SK-N-SH (cell line): ENCODE data around the gene FUT7. TPM values are rescaled to one million over a fixed set of nuclear protein-coding genes. Genes with fewer than 3 reads are reported as not detected.

ENCODE experiments used
- CTCF ChIA-PET: fragments of 300-600, 350-600 bp; formaldehyde crosslinking; extraction: SDS; loops from one replicate; lab custom pipeline; 2021; lab: Yijun Ruan, JAX
- POLR2A ChIA-PET: fragments of 350-600 bp; sonication (Branson Sonifier 250); formaldehyde crosslinking; extraction: SDS; loops from one replicate; lab custom pipeline; 2020; ENCODE audit warnings: antibody characterized with exemption, inconsistent platforms; lab: Yijun Ruan, JAX
- DNase-seq: peaks from one replicate; pipeline ENCODE4 v3.0.0; 2012
- H2AFZ ChIP-seq: fragments of 200-600 bp; sonication (generic); 2 replicates; pipeline ENCODE4 v1.8.1; 2016; ENCODE audit warnings: antibody characterized with exemption, mild to moderate bottlenecking, low read depth
- H3F3A ChIP-seq: fragments of 200-600 bp; sonication (generic); replicated peaks from 2 replicates; pipeline ENCODE3; 2016; ENCODE audit warnings: antibody characterized with exemption, mild to moderate bottlenecking; ENCODE audit not compliant: insufficient read depth
- H3K27ac ChIP-seq, 2 experiments: fragments of 200-500 bp in 1 of 2; fragments of 200-600 bp in 1 of 2; sonication (Bioruptor generic) in 1 of 2; sonication (generic), shearing (Covaris generic) in 1 of 2; 2 replicates each; pipeline versions ENCODE4 v1.5.1 to v1.6.1; 2014 to 2016; ENCODE audit warnings: low read depth in 2 of 2, inconsistent platforms in 1 of 2, low read length in 1 of 2, mild to moderate bottlenecking in 1 of 2, mixed read lengths in 1 of 2
- H3K27me3 ChIP-seq: fragments of 200-600 bp; sonication (generic), shearing (Covaris generic); 2 replicates; pipeline ENCODE4 v1.6.1; 2016; ENCODE audit warnings: mixed run types; ENCODE audit not compliant: insufficient read depth
- H3K36me3 ChIP-seq, 2 experiments: fragments of 200-500 bp in 1 of 2; fragments of 200-600 bp in 1 of 2; sonication (Bioruptor generic) in 1 of 2; sonication (generic) in 1 of 2; replicated peaks in 1 of 2; 2 replicates each; pipeline versions ENCODE3 to v1.5.1; 2014 to 2016; ENCODE audit warnings: low read length in 1 of 2, mild to moderate bottlenecking in 1 of 2; ENCODE audit not compliant: insufficient read depth in 2 of 2, control insufficient read depth in 1 of 2
- H3K4me1 ChIP-seq, 2 experiments: fragments of 200-500 bp in 1 of 2; fragments of 200-600 bp in 1 of 2; sonication (Bioruptor generic) in 1 of 2; sonication (generic), shearing (Covaris generic) in 1 of 2; 2 replicates each; pipeline versions ENCODE4 v1.5.1 to v1.6.1; 2014 to 2016; ENCODE audit warnings: low read depth in 1 of 2, low read length in 1 of 2, mixed run types in 1 of 2; ENCODE audit not compliant: insufficient read depth in 2 of 2, control insufficient read depth in 1 of 2
- H3K4me2 ChIP-seq: fragments of 200-600 bp; sonication (generic), shearing (Covaris generic); 2 replicates; pipeline ENCODE4 v1.6.1; 2017; ENCODE audit warnings: mixed run types
- H3K4me3 ChIP-seq, 2 experiments: fragments of 200-500 bp in 1 of 2; fragments of 200-600 bp in 1 of 2; sonication (Bioruptor generic) in 1 of 2; sonication (generic), shearing (Covaris generic) in 1 of 2; 2 replicates each; pipeline versions ENCODE4 v1.5.1 to v1.8.1; 2014 to 2016; ENCODE audit warnings: low read depth in 2 of 2, inconsistent platforms in 1 of 2, low read length in 1 of 2, mild to moderate bottlenecking in 1 of 2, mixed read lengths in 1 of 2, moderate library complexity in 1 of 2
- H3K79me2 ChIP-seq: fragments of 200-600 bp; sonication (generic); 2 replicates; pipeline ENCODE4 v1.8.1; 2017; ENCODE audit warnings: mild to moderate bottlenecking; ENCODE audit not compliant: insufficient read depth
- H3K9ac ChIP-seq: fragments of 200-600 bp; sonication (generic); 2 replicates; pipeline ENCODE4 v1.6.1; 2017; ENCODE audit warnings: mixed run types
- H3K9me2 ChIP-seq: fragments of 200-600 bp; sonication (generic); 2 replicates; pipeline ENCODE4 v1.6.1; 2017; ENCODE audit warnings: mixed run types
- H3K9me3 ChIP-seq: fragments of 200-600 bp; sonication (generic); 2 replicates; pipeline ENCODE4 v1.6.1; 2017; ENCODE audit warnings: mixed run types, mild to moderate bottlenecking, moderate library complexity
- H4K20me1 ChIP-seq: fragments of 200-600 bp; sonication (generic); 2 replicates; pipeline ENCODE4 v1.6.1; 2017; ENCODE audit warnings: mild to moderate bottlenecking, mixed run types; ENCODE audit not compliant: insufficient read depth
- CHD2 ChIP-seq: fragments of 150-350 bp; IDR thresholded peaks from 2 replicates; pipeline ENCODE4 v1.6.1; 2018; ENCODE audit warnings: low read length; ENCODE audit not compliant: partially characterized antibody
- CTCF ChIP-seq: fragments of 200-600 bp; sonication (generic); IDR thresholded peaks from 2 replicates; pipeline ENCODE4 v1.6.1; 2017; ENCODE audit warnings: antibody characterized with exemption, mild to moderate bottlenecking, moderate library complexity
- ELF1 ChIP-seq: IDR thresholded peaks from 2 replicates; pipeline ENCODE4 v1.4.0; 2012
- EP300 ChIP-seq, 2 experiments: IDR thresholded peaks; 2 replicates each; pipeline versions ENCODE4 v1.4.0 to v1.6.1; 2012; ENCODE audit warnings: borderline replicate concordance in 1 of 2, low read depth in 1 of 2, low read length in 1 of 2
- FOXJ3 ChIP-seq: sonication (generic); formaldehyde crosslinking; IDR thresholded peaks from 2 replicates; pipeline ENCODE4 v1.5.1; 2020; ENCODE audit warnings: mild to moderate bottlenecking, missing genetic modification reagents
- GATA2 ChIP-seq: sonication (generic); formaldehyde crosslinking; IDR thresholded peaks from 2 replicates; pipeline ENCODE4 v1.5.0; 2020; ENCODE audit warnings: mild to moderate bottlenecking, missing genetic modification reagents
- JUND ChIP-seq: IDR thresholded peaks from 2 replicates; pipeline ENCODE4 v1.4.0; 2012
- MAX ChIP-seq: IDR thresholded peaks from 2 replicates; pipeline ENCODE4 v1.4.0; 2012; ENCODE audit warnings: low read depth
- MXI1 ChIP-seq: IDR thresholded peaks from 2 replicates; pipeline ENCODE4 v1.6.1; 2012; ENCODE audit warnings: mild to moderate bottlenecking, low read depth, low read length, improper control_type of control experiment
- NFIC ChIP-seq: IDR thresholded peaks from 2 replicates; pipeline ENCODE4 v1.4.0; 2012; ENCODE audit warnings: borderline replicate concordance
- POLR2AphosphoS5 ChIP-seq: IDR thresholded peaks from 2 replicates; pipeline ENCODE4 v1.6.1; 2012; ENCODE audit warnings: low read depth, low read length
- RAD21 ChIP-seq: IDR thresholded peaks from 2 replicates; pipeline ENCODE4 v1.6.1; 2012; ENCODE audit warnings: mild to moderate bottlenecking, low read length
- RCOR1 ChIP-seq: fragments of 150-350 bp; IDR thresholded peaks from 2 replicates; pipeline ENCODE4 v1.6.1; 2017; ENCODE audit warnings: antibody characterized with exemption, low read length
- REST ChIP-seq: IDR thresholded peaks from 2 replicates; pipeline ENCODE4 v1.6.1; 2012; ENCODE audit warnings: mild to moderate bottlenecking, low read depth, low read length, moderate library complexity
- RXRA ChIP-seq: IDR thresholded peaks from 2 replicates; pipeline ENCODE4 v1.4.0; 2012; ENCODE audit warnings: low read depth, mild to moderate bottlenecking, borderline replicate concordance
- SMC3 ChIP-seq: IDR thresholded peaks from 2 replicates; pipeline ENCODE4 v1.6.1; 2012; ENCODE audit warnings: low read depth, low read length, improper control_type of control experiment
- TAF1 ChIP-seq: IDR thresholded peaks from 2 replicates; pipeline ENCODE4 v1.6.1; 2012; ENCODE audit warnings: low read depth, mild to moderate bottlenecking, low read length, moderate library complexity, borderline replicate concordance
- YY1 ChIP-seq: IDR thresholded peaks from 2 replicates; pipeline ENCODE4 v1.4.0; 2012; ENCODE audit warnings: low read depth, mild to moderate bottlenecking
- ZBTB33 ChIP-seq: IDR thresholded peaks from 2 replicates; pipeline ENCODE4 v1.4.0; 2012; ENCODE audit warnings: low read depth, borderline replicate concordance
- WGBS: methylation state at CpG from one replicate; pipeline ENCODE4 v1.1.6; 2017; ENCODE audit warnings: low lambda C conversion rate; 5-methylcytosine and 5-hydroxymethylcytosine counted together
- polyA plus RNA-seq, 3 experiments: library from polyadenylated mRNA; depleted of rRNA; stranded (reverse); fragments of >200 nt; gene quantifications; 2 replicates each; pipeline ENCODE4 v1.2.3, GENCODE V29; 2012

The FUT7 gene
- polyA plus RNA-seq, 1 of the 3 experiments (the other 2 are of a cell fraction), result not detected

GRCh38 chr9:137007816-137008270 is 24.0 kb downstream of the FUT7 start:
- Histone ChIP-seq H3K9ac (no peak overlapping the region), H3K4me2 (no peak overlapping the region), H3K4me1 (no peaks in the 10 kb centered on the region), H4K20me1 (no peaks in the 10 kb centered on the region), H2AFZ (no peak overlapping the region)
- WGBS, result 88% methylated on average over 12 of the region's 13 CpGs
- no peak for TF ChIP-seq TAF1
- 0 out of 2 replicates have a peak, but pooled peaks have one; percentile 12 for TF ChIP-seq RAD21
- TF ChIP-seq, all 33 proteins: peak for 1
- DNase-seq, result peak; percentile 63
- Histone ChIP-seq H3K27ac (no peak overlapping the region; a peak in 1 of 4 replicates), H3K27me3 (no peaks in the 10 kb centered on the region), H3K4me3 (no peak overlapping the region), H3K36me3 (peaks cover 0 to 10% of the 10 kb centered on the region in 2 experiments), H3K79me2 (no peaks in the 10 kb centered on the region), H3F3A (no peaks in the 10 kb centered on the region), H3K9me3 (no peaks in the 10 kb centered on the region), H3K9me2 (no peaks in the 10 kb centered on the region)
- ChIA-PET POLR2A (interaction anchor here (1.1 kb wide), 1 partner anchor 12 kb away, joined by 3 read pairs; the partner anchor contains the start of gene CLIC3), CTCF (interaction anchor here (1.1 to 3.1 kb wide), 3 partner anchors 17 to 27 kb away, joined by 3 to 16 read pairs (median 14); partner anchors contain the start of gene ABCA2)

- CTCF ChIA-PET, result interaction anchor here (0.6 to 3.1 kb wide), 6 partner anchors 13 to 61 kb away, joined by 3 to 16 read pairs (median 3); partner anchors contain the start of gene ABCA2
- Histone ChIP-seq H2AFZ (no peak overlapping the region), H3K4me1 (no peaks in the 10 kb centered on the region), H3K36me3 (peaks cover 0 to 7% of the 10 kb centered on the region in 2 experiments), H3K9me3 (no peaks in the 10 kb centered on the region), H3K79me2 (no peaks in the 10 kb centered on the region), H3K4me3 (no peak overlapping the region), H3K27me3 (no peaks in the 10 kb centered on the region), H3K4me2 (no peak overlapping the region), H3K9me2 (no peaks in the 10 kb centered on the region), H3K9ac (no peak overlapping the region), H4K20me1 (no peaks in the 10 kb centered on the region), H3K27ac (no peak overlapping the region; a peak in 1 of 4 replicates), H3F3A (no peaks in the 10 kb centered on the region)
- POLR2A ChIA-PET, result interaction anchor here (1.1 kb wide), 1 partner anchor 11 kb away, joined by 3 read pairs; the partner anchor contains the start of gene CLIC3
- no peak for DNase-seq
- 82% methylated on average over 28 of the region's 30 CpGs for WGBS
- TF ChIP-seq ELF1 (no peak), NFIC (no peak), ZBTB33 (no peak), EP300 (IDR thresholded peaks at IDR 0.05; ENCODE audit: borderline replicate concordance in 1 of 2, low read depth in 1 of 2, low read length in 1 of 2) (no peak), YY1 (no peak), RCOR1 (no peak), POLR2AphosphoS5 (no peak), RXRA (no peak), SMC3 (no peak), MXI1 (no peak), MAX (no peak), REST (no peak), FOXJ3 (CRISPR knock-in tag) (no peak), CHD2 (no peak), CTCF (no peak), JUND (no peak), GATA2 (no peak), RAD21 (no peak)
Observed at GRCh38 chr9:137007108-137007815, 24.6 kb downstream of the FUT7 start.
